ENCODE measurements around the gene RNPC3. TPM values are rescaled to one million over a fixed set of nuclear protein-coding genes. Genes with fewer than 3 reads are reported as not detected.

Gene RNPC3, protein sequence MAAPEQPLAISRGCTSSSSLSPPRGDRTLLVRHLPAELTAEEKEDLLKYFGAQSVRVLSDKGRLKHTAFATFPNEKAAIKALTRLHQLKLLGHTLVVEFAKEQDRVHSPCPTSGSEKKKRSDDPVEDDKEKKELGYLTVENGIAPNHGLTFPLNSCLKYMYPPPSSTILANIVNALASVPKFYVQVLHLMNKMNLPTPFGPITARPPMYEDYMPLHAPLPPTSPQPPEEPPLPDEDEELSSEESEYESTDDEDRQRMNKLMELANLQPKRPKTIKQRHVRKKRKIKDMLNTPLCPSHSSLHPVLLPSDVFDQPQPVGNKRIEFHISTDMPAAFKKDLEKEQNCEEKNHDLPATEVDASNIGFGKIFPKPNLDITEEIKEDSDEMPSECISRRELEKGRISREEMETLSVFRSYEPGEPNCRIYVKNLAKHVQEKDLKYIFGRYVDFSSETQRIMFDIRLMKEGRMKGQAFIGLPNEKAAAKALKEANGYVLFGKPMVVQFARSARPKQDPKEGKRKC
- 1 to 10 TPM; 7.1 to 9.6 (median 7.7) TPM for total RNA-seq (2021; fragmentation: NEBNext Ultra II Directional; extraction: Animal tissue kit (Norgen Biotek cat#: 25700))
- long read RNA-seq, partial matches to known transcripts: 2 of 3 reads
- long read RNA-seq, other reads (novel, unspliced or antisense): 0 of 3 reads

DNA sequence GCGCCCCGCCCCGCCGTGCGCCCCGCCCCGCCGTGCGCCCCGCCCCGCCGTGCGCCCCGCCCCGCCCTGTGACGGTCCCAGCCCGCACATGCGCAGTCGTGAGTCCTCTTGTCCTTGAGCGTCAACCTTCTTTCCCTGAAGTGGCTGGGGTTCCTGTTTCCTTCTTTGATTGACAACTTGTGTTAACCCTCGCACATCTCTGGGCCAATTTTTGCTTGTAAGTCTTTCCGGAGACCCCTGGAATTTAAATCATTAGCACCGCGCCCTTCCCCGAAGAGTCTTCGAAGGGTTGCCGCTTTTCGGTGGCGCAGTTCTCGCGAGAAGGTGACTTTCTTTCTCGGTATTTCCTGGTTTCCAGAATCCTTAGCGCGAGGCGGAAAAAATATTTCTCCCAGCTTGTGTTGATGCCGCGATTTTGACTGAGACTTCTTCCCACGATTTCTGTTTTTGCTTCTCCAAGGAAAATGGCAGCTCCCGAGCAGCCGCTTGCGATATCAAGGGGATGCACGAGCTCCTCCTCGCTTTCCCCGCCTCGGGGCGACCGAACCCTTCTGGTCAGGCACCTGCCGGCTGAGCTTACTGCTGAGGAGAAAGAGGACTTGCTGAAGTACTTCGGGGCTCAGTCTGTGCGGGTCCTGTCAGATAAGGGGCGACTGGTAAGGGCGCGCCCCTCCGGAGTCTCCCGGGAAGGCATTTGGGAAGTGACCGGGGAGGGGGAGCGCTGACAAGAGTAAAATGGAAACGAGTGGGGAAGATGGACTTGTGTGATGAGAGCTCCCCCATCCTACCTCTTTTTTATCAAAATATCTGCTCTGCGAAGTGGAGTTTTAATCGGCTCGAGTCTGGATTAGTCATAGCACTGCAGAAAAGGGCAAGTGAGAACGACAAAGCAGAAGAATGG, at the start of gene RNPC3:
Gene RNPC3 (plus strand): TSS at position 93 of the 901 bp plus-strand sequence. CDS start 372 bp downstream, at position 465.
- peaks cover 26% of the 10 kb centered on the region for H3K36me3 Mint-ChIP-seq (ENCODE audit: low read depth)
- H3K27ac Mint-ChIP-seq: peak within 1 kb of the TSS; percentile 99
- no peaks in the 10 kb centered on the region; the same call in 1 of the 2 replicates for H3K27me3 Mint-ChIP-seq (ENCODE audit: insufficient read depth)
- DNase-seq: peak; percentile 88
- peak within 1 kb of the TSS; percentile 98 for H3K4me3 Mint-ChIP-seq
- TF ChIP-seq, protein P1, sequence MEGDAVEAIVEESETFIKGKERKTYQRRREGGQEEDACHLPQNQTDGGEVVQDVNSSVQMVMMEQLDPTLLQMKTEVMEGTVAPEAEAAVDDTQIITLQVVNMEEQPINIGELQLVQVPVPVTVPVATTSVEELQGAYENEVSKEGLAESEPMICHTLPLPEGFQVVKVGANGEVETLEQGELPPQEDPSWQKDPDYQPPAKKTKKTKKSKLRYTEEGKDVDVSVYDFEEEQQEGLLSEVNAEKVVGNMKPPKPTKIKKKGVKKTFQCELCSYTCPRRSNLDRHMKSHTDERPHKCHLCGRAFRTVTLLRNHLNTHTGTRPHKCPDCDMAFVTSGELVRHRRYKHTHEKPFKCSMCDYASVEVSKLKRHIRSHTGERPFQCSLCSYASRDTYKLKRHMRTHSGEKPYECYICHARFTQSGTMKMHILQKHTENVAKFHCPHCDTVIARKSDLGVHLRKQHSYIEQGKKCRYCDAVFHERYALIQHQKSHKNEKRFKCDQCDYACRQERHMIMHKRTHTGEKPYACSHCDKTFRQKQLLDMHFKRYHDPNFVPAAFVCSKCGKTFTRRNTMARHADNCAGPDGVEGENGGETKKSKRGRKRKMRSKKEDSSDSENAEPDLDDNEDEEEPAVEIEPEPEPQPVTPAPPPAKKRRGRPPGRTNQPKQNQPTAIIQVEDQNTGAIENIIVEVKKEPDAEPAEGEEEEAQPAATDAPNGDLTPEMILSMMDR (IDR thresholded peaks at IDR 0.05): peak; percentile 32; the same call in 1 of the 2 replicates
- no peaks in the 10 kb centered on the region for H3K9me3 Mint-ChIP-seq
- peaks cover 50% of the 10 kb centered on the region for H3K4me1 Mint-ChIP-seq (ENCODE audit: low read depth)

- Mint-ChIP-seq H3K9me3 (no peaks in the 10 kb centered on the region), H3K27me3 (ENCODE audit: insufficient read depth) (no peaks in the 10 kb centered on the region), H3K4me3 (no peak overlapping the region), H3K27ac (no peak overlapping the region), H3K36me3 (ENCODE audit: low read depth) (no peaks in the 10 kb centered on the region), H3K4me1 (ENCODE audit: low read depth) (no peaks in the 10 kb centered on the region)
- DNase-seq: no peak
- TF ChIP-seq, protein P1 (IDR thresholded peaks at IDR 0.05): no peak
Measured at GRCh38 chr1:103477101-103477500, 48.4 kb upstream of the RNPC3 start.

DNA sequence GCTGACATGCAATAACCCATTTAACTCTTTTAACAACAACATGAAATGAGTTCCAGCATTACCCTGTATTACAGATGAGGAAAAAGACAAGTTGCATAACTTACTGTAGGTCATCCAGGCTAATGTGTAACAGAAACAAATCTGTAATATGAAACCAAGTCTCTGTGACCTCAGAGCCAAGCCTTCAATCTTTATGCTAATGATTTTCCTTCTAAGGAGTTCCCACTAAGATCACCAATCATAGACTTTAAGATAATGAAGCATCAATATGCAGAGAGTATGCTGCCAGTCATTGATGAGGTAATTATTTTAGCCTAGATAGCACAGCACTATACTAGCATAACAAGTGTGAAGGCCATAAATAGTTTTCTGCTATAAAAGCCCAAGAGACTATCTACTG, 35.6 kb upstream of the RNPC3 start:
- Mint-ChIP-seq H3K27ac (no peak overlapping the region), H3K4me3 (no peak overlapping the region), H3K27me3 (ENCODE audit: insufficient read depth) (no peaks in the 10 kb centered on the region), H3K4me1 (ENCODE audit: low read depth) (peaks cover 10% of the 10 kb centered on the region), H3K36me3 (ENCODE audit: low read depth) (no peaks in the 10 kb centered on the region), H3K9me3 (no peaks in the 10 kb centered on the region)
- TF ChIP-seq, protein P1 (IDR thresholded peaks at IDR 0.05): no peak
- DNase-seq: no peak

DNA sequence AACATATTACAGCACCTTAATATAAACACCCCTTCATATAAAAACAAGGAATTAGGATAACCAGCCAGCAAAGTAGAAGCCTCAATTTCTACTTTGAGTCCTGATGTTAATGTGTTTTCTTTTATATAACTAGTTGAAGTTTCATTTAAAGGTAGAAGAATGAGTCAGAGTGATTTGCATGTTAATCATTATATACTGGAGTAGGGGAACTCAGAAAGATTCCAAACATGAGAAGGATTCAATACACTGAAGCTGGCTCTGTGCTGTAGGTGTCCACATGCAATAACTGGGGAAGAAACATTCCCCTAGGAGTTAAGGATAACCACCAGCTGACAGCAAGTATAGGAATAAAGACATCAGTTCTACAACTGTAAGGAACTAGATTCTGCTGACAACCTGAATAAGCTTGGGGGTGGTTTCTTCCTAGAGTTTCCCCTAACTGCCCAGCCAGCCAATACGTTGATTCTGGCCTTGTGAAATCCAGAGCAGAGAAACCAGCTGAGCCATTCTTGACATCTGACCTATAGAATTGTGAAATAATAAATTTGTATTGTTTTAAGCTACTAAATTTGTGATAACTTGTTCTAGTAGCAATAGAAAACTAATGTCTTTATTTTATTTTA, 33.4 kb upstream of the RNPC3 start:
- H3K9me3 Mint-ChIP-seq: no peaks in the 10 kb centered on the region
- no peak for DNase-seq
- H3K36me3 Mint-ChIP-seq (ENCODE audit: low read depth): no peaks in the 10 kb centered on the region
- TF ChIP-seq, protein P1 (IDR thresholded peaks at IDR 0.05): no peak
- H3K27ac Mint-ChIP-seq: no peak overlapping the region
- peaks cover 23% of the 10 kb centered on the region for H3K4me1 Mint-ChIP-seq (ENCODE audit: low read depth)
- no peaks in the 10 kb centered on the region; the same call in 1 of the 2 replicates for H3K27me3 Mint-ChIP-seq (ENCODE audit: insufficient read depth)
- no peak overlapping the region for H3K4me3 Mint-ChIP-seq

All from HFFc6 (cell line).